Fibroblast of lung (primary cell): ENCODE results near the gene GGT1. TPM values are rescaled to one million over a fixed set of nuclear protein-coding genes. Genes with fewer than 3 reads are reported as not detected.

ENCODE experiments used
- DNase-seq, 2 donors: peaks; one replicate each; pipeline versions ENCODE4 v3.0.0 to v3.0.0-alpha.2; 2010; ENCODE audit warnings: low read depth in 2 of 2
- H2AFZ ChIP-seq: 2 replicates; pipeline ENCODE4 v1.5.1; 2012; ENCODE audit warnings: low read length, control low read depth, inconsistent platforms
- H3K27ac ChIP-seq: 2 replicates; pipeline ENCODE4 v1.5.1; 2011; ENCODE audit warnings: low read length, control low read depth; ENCODE audit not compliant: insufficient read depth
- H3K27me3 ChIP-seq: 2 replicates; pipeline ENCODE4 v1.5.1; 2011; ENCODE audit warnings: mild to moderate bottlenecking, low read length; ENCODE audit not compliant: control insufficient read depth, insufficient read depth
- H3K36me3 ChIP-seq: 2 replicates; pipeline ENCODE4 v1.5.1; 2011; ENCODE audit warnings: low read length; ENCODE audit not compliant: control insufficient read depth, insufficient read depth
- H3K4me1 ChIP-seq: 2 replicates; pipeline ENCODE4 v1.5.1; 2011; ENCODE audit warnings: low read length; ENCODE audit not compliant: control insufficient read depth, insufficient read depth; ENCODE audit errors: extremely low read depth
- H3K4me2 ChIP-seq: 2 replicates; pipeline ENCODE4 v1.5.1; 2011; ENCODE audit warnings: low read length, control low read depth; ENCODE audit not compliant: insufficient read depth; ENCODE audit errors: extremely low read depth
- H3K4me3 ChIP-seq, 4 experiments: fragments of 200-600 bp in 1 of 4; sonication (generic) in 1 of 4; replicated peaks in 1 of 4; 2 replicates each; pipeline ENCODE4 v1.5.1; 2011 to 2016; ENCODE audit warnings: low read length in 4 of 4, low read depth in 3 of 4, mild to moderate bottlenecking in 3 of 4, control low read depth in 2 of 4, inconsistent platforms in 1 of 4, mixed read lengths in 1 of 4; ENCODE audit not compliant: insufficient read depth in 1 of 4; ENCODE audit errors: control extremely low read depth in 1 of 4
- H3K79me2 ChIP-seq: 2 replicates; pipeline ENCODE4 v1.5.1; 2012; ENCODE audit warnings: mild to moderate bottlenecking, low read length, inconsistent platforms; ENCODE audit not compliant: control insufficient read depth, insufficient read depth
- H3K9ac ChIP-seq: 2 replicates; pipeline ENCODE4 v1.5.1; 2011; ENCODE audit warnings: mild to moderate bottlenecking, low read length, control low read depth; ENCODE audit not compliant: insufficient read depth
- H3K9me3 ChIP-seq: 2 replicates; pipeline ENCODE4 v1.5.1; 2012; ENCODE audit warnings: low read depth, low read length; ENCODE audit not compliant: control insufficient read depth, insufficient read depth
- H4K20me1 ChIP-seq: 2 replicates; pipeline ENCODE4 v1.5.1; 2011; ENCODE audit warnings: low read length; ENCODE audit not compliant: control insufficient read depth, insufficient read depth; ENCODE audit errors: extremely low read depth
- EZH2 ChIP-seq: IDR thresholded peaks from 2 replicates; pipeline ENCODE4 v1.5.1; 2012; ENCODE audit warnings: low read length, control low read depth, mild to moderate bottlenecking; ENCODE audit errors: missing control alignments
- polyA plus RNA-seq, 2 donors: library from polyadenylated mRNA; depleted of rRNA in 1 of 2; stranded (reverse) in 1 of 2; unstranded in 1 of 2; fragments of >200 nt; gene quantifications; 2 replicates each; pipeline ENCODE4 v1.2.1, GENCODE V29; 2011 to 2012; ENCODE audit warnings: missing spikeins in 1 of 2
- total RNA-seq: library from RNA; depleted of rRNA; stranded (reverse); fragments of >200 nt; gene quantifications from 2 replicates; pipeline ENCODE4 v1.2.1, GENCODE V29; 2014
- TF ChIP-seq, protein P1 (sequence below), 2 donors: IDR thresholded peaks in 1 of 2; conservative IDR thresholded peaks in 1 of 2; 1 replicate in 1 of 2; 2 replicates in 1 of 2; pipeline ENCODE4 v1.5.1; 2011 to 2012; ENCODE audit warnings: low read length in 2 of 2, control low read depth in 1 of 2, inconsistent platforms in 1 of 2, low read depth in 1 of 2, mild to moderate bottlenecking in 1 of 2

Gene GGT1
- total and polyA plus RNA-seq, 2 donors (not counting 1 experiment from before 2014, with no cell fraction given): 0.37 to 2.0 TPM

DNA sequence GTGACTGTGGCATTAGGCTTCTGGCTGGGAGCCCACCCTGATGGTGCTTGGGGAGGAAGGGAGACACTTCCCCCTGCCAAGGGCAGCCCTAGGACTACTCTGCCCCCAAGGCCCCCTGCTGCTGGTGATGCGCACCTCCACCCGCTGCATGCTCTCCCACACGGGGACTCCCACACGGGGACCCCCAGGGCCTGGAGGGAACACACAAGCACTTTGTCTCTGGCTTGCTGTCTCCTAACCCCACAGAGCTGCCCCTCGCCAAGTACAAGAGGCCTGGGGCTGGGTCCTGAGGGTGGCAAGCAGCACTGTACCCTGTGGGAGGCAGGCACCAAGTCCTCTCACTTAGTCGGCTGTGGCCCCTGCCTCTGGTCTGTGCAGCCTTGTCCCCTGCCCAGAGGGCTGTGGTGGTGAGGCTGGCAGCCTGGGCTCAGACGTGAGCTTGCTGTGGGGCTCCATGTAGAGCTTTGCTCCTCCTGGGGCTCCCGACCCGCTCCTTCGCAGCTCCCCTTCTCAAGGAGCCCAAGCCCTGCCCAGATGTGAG lies 18.1 kb upstream of the GGT1 start:
- no peak overlapping the region for H3K4me2 ChIP-seq
- TF ChIP-seq EZH2: no peak
- TF ChIP-seq, protein P1, sequence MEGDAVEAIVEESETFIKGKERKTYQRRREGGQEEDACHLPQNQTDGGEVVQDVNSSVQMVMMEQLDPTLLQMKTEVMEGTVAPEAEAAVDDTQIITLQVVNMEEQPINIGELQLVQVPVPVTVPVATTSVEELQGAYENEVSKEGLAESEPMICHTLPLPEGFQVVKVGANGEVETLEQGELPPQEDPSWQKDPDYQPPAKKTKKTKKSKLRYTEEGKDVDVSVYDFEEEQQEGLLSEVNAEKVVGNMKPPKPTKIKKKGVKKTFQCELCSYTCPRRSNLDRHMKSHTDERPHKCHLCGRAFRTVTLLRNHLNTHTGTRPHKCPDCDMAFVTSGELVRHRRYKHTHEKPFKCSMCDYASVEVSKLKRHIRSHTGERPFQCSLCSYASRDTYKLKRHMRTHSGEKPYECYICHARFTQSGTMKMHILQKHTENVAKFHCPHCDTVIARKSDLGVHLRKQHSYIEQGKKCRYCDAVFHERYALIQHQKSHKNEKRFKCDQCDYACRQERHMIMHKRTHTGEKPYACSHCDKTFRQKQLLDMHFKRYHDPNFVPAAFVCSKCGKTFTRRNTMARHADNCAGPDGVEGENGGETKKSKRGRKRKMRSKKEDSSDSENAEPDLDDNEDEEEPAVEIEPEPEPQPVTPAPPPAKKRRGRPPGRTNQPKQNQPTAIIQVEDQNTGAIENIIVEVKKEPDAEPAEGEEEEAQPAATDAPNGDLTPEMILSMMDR (conservative IDR thresholded peaks at IDR 0.05 in 1 of 2, IDR thresholded peaks at IDR 0.05 in 1 of 2; ENCODE audit: low read depth in 1 of 2, low read length in 2 of 2): no peak
- H3K4me1 ChIP-seq: peaks cover 5% of the 10 kb centered on the region
- no peak overlapping the region for H3K4me3 ChIP-seq
- H3K27ac ChIP-seq: no peak overlapping the region
- H2AFZ ChIP-seq: no peak overlapping the region
- H4K20me1 ChIP-seq: no peaks in the 10 kb centered on the region
- peaks cover 4% of the 10 kb centered on the region for H3K36me3 ChIP-seq
- no peaks in the 10 kb centered on the region for H3K27me3 ChIP-seq
- no peak overlapping the region for H3K9ac ChIP-seq
- H3K79me2 ChIP-seq: no peaks in the 10 kb centered on the region
- H3K9me3 ChIP-seq: no peaks in the 10 kb centered on the region
- DNase-seq: no peak

GRCh38 chr22:24585461-24585860 lies 17.5 kb upstream of the GGT1 start:
- H3K27me3 ChIP-seq: no peaks in the 10 kb centered on the region
- H3K9ac ChIP-seq: no peak overlapping the region
- no peak overlapping the region for H3K4me3 ChIP-seq
- H3K9me3 ChIP-seq: no peaks in the 10 kb centered on the region
- no peak for DNase-seq
- no peak for TF ChIP-seq EZH2
- TF ChIP-seq, protein P1 (conservative IDR thresholded peaks at IDR 0.05 in 1 of 2, IDR thresholded peaks at IDR 0.05 in 1 of 2; ENCODE audit: low read depth in 1 of 2, low read length in 2 of 2): no peak
- no peak overlapping the region for H3K27ac ChIP-seq
- H3K36me3 ChIP-seq: peaks cover 4% of the 10 kb centered on the region
- no peak overlapping the region for H2AFZ ChIP-seq
- no peaks in the 10 kb centered on the region for H4K20me1 ChIP-seq
- H3K4me2 ChIP-seq: no peak overlapping the region
- no peaks in the 10 kb centered on the region for H3K79me2 ChIP-seq
- H3K4me1 ChIP-seq: peaks cover 4% of the 10 kb centered on the region

DNA sequence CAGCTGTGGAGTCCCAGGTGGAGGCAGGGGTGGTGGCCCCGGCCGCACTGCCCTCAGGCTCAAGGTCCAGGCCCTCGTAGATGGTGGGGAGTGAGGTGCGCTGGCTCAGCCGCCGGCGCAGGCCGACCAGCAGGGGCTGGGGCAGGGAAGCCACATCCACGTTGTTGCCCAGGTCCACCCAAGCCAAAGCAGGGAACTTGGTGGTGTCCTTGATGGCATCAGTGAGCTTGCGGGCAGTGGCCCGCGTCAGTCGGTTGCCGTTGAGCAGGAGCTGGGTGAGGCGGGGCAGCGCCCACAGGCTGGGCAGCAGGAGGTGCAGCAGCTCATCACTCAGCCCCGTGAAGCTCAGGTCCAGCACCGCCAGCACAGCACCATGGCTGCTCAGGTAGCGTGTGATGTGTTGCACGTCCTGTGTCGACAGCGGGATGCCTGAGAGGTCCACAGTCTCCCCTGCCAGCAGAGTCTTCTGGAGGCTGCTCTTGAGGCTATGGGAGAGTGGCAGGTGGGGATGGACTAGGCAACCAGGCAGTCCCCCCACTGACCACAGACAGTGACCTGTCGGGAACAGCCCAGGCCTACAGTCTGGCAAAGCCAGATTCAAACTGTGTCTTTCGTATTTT lies 17.0 kb upstream of the GGT1 start:
- Histone ChIP-seq H3K27ac (no peak overlapping the region), H3K36me3 (peaks cover 4% of the 10 kb centered on the region), H3K4me3 (no peak overlapping the region), H3K9me3 (no peaks in the 10 kb centered on the region), H3K79me2 (no peaks in the 10 kb centered on the region), H3K27me3 (no peaks in the 10 kb centered on the region), H3K4me2 (no peak overlapping the region), H2AFZ (no peak overlapping the region), H4K20me1 (no peaks in the 10 kb centered on the region), H3K4me1 (peaks cover 4% of the 10 kb centered on the region), H3K9ac (no peak overlapping the region)
- no peak for DNase-seq
- TF ChIP-seq, protein P1 (conservative IDR thresholded peaks at IDR 0.05 in 1 of 2, IDR thresholded peaks at IDR 0.05 in 1 of 2; ENCODE audit: low read depth in 1 of 2, low read length in 2 of 2): no peak
- no peak for TF ChIP-seq EZH2
